Stromal cell of bone marrow (primary cell): Measurements from ENCODE around the gene GFI1B.
"Not testable (repeated sequence)": the region's sequence is repeated elsewhere in the genome, so short reads cannot be mapped to it uniquely, and the experiment has no call there.

Source experiments
- DNase-seq: peaks from one replicate; pipeline ENCODE4 v3.0.0-alpha.2; 2012; ENCODE audit warnings: low read depth

Gene GFI1B

GRCh38 chr9:132969783-132970182 is 8.7 kb upstream of the GFI1B start:
- DNase-seq: no peak

- DNase-seq: no peak
These were observed 8.0 kb upstream of the GFI1B start for GRCh38 chr9:132970324-132971062.

- no peak for DNase-seq
These were observed 5.3 kb upstream of the GFI1B start for GRCh38 chr9:132973166-132973565.

DNA sequence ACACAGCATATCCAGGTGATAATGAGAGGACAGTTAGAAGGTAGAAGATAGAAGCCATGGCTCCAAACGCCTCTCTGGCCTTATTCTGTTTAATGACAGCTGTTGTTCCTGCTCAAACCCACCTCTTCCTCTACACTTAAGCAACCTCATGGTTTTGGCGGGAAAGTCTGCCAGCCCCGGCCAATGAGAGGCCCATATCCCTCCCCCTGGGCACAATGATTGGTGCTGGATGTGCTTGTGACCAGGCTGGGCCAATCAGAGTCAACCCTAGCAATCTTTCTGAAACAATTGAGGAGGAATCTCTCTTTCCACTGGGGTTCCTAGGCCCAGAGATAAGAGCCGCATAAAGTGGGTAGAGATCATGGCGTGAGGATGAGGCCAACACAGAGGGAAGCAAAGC is 4.8 kb upstream of the GFI1B start:
- DNase-seq: no peak

- DNase-seq: no peak
These were observed 2.5 kb upstream of the GFI1B start for GRCh38 chr9:132975961-132976360.

DNA sequence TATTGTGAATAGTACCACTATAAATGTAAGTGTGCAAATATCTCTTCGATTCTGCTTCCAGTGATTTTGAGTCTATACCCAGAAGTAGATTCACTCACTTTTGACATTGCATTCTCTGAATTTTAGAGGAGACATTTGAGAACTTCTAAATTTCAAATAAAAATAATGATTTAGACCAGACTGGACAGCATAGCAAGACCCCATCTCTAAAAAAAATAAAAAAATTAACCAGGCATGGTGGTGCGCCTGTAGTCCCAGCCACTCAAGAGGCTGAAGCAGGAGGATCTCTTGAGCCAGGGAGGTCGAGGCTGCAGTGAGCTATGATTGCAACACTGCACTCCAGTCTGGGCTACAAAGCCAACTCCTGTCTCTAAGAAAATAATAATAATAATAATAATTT is 1.9 kb upstream of the GFI1B start:
- DNase-seq: no peak

- DNase-seq: no peak
These were observed 413 bp upstream of the GFI1B start for GRCh38 chr9:132978112-132978450.

DNA sequence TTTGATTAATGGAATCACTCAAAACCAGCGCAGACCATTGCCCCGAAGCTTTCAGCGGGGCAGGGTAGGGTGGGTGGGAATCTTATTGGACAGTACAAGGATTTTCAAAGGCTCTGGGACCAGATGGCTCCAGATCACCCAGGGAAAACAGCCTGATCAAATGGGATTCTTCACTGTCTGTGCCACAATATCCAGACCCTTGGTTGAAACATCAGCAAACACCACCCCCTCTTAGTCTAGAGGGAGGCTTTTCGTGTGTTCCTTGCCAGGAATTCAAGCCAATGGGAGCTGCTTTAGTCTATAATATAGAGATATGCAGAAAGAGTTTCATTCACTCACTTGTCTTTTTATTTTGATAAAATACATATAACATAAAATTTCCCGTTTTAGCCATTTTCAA is 1.7 kb downstream of the GFI1B start:
- no peak for DNase-seq

DNA sequence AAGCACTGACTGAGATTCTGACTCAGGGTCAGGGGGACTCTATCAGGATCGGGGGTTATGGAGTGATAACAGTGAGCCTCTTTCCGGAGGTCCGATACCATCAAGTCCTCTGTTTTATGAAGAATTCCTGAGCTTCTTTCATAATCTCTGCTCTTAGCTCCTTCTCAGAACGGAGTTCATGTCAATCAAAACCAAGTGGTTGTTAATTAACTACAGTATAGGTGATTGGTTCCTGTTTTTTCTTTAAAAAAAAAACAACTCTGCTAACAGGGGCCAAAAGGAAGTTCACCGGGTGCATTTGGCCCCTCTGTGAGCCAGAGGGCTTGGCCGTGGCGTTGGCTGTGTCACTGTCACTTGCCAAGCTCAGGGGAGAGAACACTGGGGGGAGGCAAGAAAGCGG is 4.0 kb downstream of the GFI1B start:
- DNase-seq: no peak

DNA sequence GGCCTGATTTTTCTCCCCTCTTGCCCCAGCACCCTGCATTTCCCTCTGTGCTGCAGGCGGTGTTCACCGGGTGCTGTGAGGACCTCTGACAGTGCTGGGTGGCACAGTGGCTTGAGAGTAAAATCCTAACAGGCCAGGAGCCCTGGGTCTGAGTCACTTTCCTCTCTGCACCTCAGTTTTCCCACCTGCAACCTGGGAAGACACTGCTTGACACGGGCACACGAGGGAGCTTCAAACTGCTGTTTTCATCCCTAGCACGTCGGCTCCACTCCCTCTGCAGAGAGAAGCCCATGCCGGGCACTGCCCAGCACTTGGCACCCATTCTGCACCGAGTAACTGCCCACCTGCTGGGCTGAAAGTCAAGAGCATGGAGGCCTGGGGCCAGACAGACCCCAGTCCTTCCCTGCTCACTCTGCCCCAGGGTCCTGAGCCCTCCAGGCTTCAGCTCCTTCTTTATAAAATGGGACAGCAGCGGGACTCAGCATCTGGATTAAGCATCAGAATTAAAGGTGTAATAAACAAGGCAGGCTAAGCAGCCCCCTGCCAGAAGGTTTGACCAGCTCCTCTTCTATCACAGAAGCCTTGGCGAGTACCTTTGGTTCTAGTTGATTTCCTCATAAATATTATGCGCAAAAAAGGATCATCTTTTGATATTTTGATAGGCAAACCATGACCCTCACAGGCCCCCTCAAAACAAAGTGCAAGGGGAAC is 5.2 kb downstream of the GFI1B start:
- no peak for DNase-seq

DNA sequence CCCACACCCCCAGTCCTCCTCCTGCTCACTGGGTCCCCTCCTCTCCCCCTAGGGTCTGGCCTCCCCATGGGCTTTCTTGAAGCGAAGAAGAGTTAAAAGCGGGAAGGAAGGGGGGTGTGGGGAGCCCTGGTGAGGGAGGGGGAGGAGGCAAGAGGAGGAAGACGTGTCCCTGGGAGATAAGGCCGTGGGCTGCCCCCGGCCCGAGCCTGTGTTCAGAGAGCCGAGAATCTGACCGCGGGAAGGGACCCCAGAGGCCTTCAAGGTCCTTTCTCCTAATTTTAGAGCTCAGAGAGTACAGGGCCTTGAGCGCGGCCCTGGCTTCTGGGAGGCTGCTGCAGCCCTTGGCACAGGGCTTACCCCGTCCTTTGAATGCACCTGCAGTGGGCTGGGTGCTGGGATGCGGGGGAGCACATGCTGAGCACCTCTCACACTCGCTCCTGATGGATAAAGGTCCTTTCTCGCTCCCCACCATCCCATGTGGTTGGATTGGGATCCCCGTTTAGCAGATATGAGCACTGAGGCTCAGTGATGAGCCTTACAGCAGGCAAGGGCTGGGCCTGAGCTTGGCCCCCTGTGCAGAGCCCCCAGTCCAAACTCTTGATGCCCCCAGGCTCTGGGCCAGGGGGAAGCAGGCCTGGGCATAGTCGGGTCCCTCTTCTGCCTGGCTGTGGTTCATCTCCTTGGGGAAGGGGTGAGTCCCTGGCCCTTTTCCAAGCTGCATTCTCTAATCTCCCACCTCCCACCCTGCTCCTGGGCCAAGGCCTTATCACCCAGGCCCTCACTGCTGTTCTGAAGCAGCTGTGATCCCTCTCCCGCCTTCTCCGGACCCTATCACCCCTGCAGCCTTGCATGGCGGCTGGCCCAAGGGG is 5.9 kb downstream of the GFI1B start:
- no peak for DNase-seq

GRCh38 chr9:132985071-132985350 is 6.5 kb downstream of the GFI1B start:
- DNase-seq: no peak

DNA sequence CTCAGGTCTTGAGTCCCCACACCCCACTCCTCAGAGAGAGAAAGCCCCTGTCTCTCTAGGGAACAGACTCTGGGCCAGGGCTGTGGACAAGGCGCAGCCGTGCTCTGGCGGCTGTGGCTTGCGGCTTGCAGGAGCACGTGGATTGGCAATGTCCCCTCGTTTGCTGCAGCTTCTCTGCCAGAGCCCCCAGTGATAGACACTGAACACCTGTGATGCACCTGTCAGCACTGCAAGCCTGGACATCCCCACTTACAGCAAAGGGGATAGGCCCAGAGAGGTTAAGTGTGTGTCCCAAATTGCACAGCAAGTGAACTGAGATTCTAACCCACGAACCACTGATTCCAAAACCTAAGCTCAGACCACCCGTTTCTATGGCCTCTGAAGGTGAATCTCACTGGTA is 7.0 kb downstream of the GFI1B start:
- DNase-seq: no peak

DNA sequence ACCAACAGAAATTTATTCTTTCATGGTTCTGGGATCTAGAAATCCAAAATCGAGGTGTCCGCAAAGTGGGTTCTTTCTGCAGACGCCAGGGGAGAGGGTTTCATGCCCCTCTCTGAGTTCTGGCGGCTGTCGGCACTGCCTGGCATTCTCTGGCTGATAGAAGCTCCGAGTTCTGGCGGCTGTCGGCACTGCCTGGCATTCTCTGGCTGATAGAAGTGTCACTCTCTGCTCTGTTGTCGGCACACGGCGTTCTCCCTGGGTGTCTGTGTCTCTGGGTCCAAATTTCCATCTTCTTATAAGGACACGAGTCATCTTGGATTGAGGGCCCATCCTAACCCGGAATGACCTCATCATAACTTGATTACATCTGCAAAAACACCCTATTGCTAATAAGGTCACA is 7.6 kb downstream of the GFI1B start:
- DNase-seq: no peak

GRCh38 chr9:132986640-132987620 is 8.4 kb downstream of the GFI1B start:
- no peak for DNase-seq

- no peak for DNase-seq
These were observed 9.9 kb downstream of the GFI1B start for GRCh38 chr9:132988244-132989013.

- no peak for DNase-seq
These were observed 10.5 kb downstream of the GFI1B start for GRCh38 chr9:132989014-132989310.

- no peak for DNase-seq
These were observed 11.0 kb downstream of the GFI1B start for GRCh38 chr9:132989414-132989996.

- not testable (repeated sequence) for DNase-seq
These were observed 11.6 kb downstream of the GFI1B start for GRCh38 chr9:132989998-132990557.

GRCh38 chr9:132990781-132991180 is 12.3 kb downstream of the GFI1B start:
- no peak for DNase-seq
